ENCODE results near the gene UBTD1. TPM values are rescaled to one million over a fixed set of nuclear protein-coding genes. Genes with fewer than 3 reads are reported as not detected.
"Not testable (repeated sequence)": the region's sequence is repeated elsewhere in the genome, so short reads cannot be mapped to it uniquely, and the experiment has no call there.

UBTD1 gene
- total RNA-seq, 1 donor = 22.1 TPM

- TF ChIP-seq CTCF (IDR thresholded peaks at IDR 0.05; ENCODE audit: insufficient read depth, low read length) = no peak
- peak; percentile 35 for DNase-seq (ENCODE audit: low read depth)
- no peak overlapping the region for H3K4me3 ChIP-seq (ENCODE audit: low read depth, low read length)
These were observed 32.0 kb upstream of the UBTD1 start for GRCh38 chr10:97466755-97467154.

GRCh38 chr10:97468162-97468561 is 30.6 kb upstream of the UBTD1 start:
- no peak for TF ChIP-seq CTCF (IDR thresholded peaks at IDR 0.05; ENCODE audit: insufficient read depth, low read length)
- no peak overlapping the region for H3K4me3 ChIP-seq (ENCODE audit: low read depth, low read length)
- no peak for DNase-seq (ENCODE audit: low read depth)

GRCh38 chr10:97468781-97469180 is 29.9 kb upstream of the UBTD1 start:
- not testable (repeated sequence) for H3K4me3 ChIP-seq (ENCODE audit: low read depth, low read length); DNase-seq (ENCODE audit: low read depth)

- no peak for TF ChIP-seq CTCF (IDR thresholded peaks at IDR 0.05; ENCODE audit: insufficient read depth, low read length)
- no peak overlapping the region for H3K4me3 ChIP-seq (ENCODE audit: low read depth, low read length)
- DNase-seq (ENCODE audit: low read depth) = no peak
These were observed 23.8 kb upstream of the UBTD1 start for GRCh38 chr10:97474918-97475317.

GRCh38 chr10:97475936-97476594 is 22.7 kb upstream of the UBTD1 start:
- no peak for TF ChIP-seq CTCF (IDR thresholded peaks at IDR 0.05; ENCODE audit: insufficient read depth, low read length)
- peak; percentile 90 for DNase-seq (ENCODE audit: low read depth)

DNA sequence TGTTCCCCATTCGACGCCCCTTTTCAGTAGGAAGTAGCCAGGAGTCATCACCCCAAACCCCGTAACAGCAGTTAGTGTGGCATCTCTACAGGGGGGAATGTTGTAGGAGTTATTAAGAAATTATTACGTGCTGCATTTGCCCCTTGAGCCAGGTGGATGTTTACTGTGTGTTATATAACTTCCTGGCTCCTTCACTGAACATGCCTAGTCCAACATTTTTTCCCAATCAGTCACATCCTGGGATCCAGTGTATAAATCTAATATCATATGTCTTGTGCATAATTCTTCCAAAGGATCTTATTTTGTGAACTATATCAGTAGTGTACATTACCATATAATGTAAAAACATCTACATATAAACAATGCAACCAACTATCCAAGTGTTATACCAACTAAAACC is 19.3 kb upstream of the UBTD1 start:
- not testable (repeated sequence) for H3K4me3 ChIP-seq (ENCODE audit: low read depth, low read length); DNase-seq (ENCODE audit: low read depth)

More at GRCh38 chr10:97475936-97476594, 22.7 kb upstream of the UBTD1 start:
- H3K4me3 ChIP-seq (ENCODE audit: low read depth, low read length) = no peak overlapping the region

DNA sequence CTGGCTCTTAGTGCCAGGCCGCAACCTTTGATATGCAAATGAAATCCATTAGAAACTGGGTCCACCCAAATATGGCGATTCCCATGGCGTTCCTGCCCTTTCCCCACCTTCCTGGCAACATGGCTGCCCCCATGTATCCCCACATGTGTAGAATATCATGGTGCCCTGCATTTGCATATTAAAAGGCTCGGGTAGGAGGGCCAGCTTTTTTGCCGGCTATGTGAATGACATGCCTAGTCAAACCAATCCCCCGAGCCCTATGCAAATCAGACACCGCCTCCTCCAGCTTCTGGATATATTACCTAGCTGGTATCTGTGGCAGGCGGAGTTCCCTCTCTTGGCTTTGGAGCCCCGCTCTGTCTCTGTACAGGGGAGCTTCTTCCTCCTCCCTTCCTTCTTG is 18.8 kb upstream of the UBTD1 start:
- no peak for TF ChIP-seq CTCF (IDR thresholded peaks at IDR 0.05; ENCODE audit: insufficient read depth, low read length)
- no peak overlapping the region for H3K4me3 ChIP-seq (ENCODE audit: low read depth, low read length)
- no peak for DNase-seq (ENCODE audit: low read depth)

DNA sequence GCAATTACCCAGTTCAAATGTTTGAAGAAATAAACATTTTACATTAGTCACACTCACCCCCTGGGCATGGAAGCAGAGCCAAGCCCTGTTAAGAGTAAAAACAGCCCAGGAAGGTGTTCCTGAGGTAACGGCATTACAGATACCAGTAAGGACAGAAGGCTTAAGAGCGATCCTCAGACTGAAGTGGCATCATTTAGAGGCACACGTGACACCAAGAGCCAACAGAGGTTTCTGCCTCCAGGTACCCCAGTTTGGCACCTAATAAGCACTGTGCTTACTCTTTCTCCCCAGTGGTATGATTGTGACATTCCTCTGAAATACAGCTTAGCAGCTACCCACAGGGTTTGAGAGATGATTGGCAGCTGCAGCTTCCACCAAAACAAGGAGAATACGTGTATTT is 17.7 kb upstream of the UBTD1 start:
- DNase-seq (ENCODE audit: low read depth) = no peak
- no peak for TF ChIP-seq CTCF (IDR thresholded peaks at IDR 0.05; ENCODE audit: insufficient read depth, low read length)
- H3K4me3 ChIP-seq (ENCODE audit: low read depth, low read length) = no peak overlapping the region

Data from fibroblast of the aortic adventitia (primary cell).